HG02588 (cell line): Measurements from ENCODE around the gene SFXN5.

ENCODE experiments used
- ATAC-seq: cut with Tn5 transposase; IDR thresholded peaks from one replicate; pipeline ENCODE4 v1.9.1; 2021; ENCODE audit warnings: mild to moderate bottlenecking, moderate library complexity; ENCODE audit not compliant: unreplicated experiment

SFXN5 gene

GRCh38 chr2:73021371-73022010 lies 50.0 kb downstream of the SFXN5 start:
- ATAC-seq, result no peak

GRCh38 chr2:73020657-73021370 lies 50.7 kb downstream of the SFXN5 start:
- no peak for ATAC-seq

- no peak for ATAC-seq
Observed at GRCh38 chr2:73020306-73020656, 51.2 kb downstream of the SFXN5 start.

GRCh38 chr2:73018188-73018825 lies 53.2 kb downstream of the SFXN5 start:
- no peak for ATAC-seq

- ATAC-seq, result no peak
Observed at GRCh38 chr2:73013936-73014335, 57.6 kb downstream of the SFXN5 start.

GRCh38 chr2:73009177-73009839 lies 62.2 kb downstream of the SFXN5 start:
- no peak for ATAC-seq

- no peak for ATAC-seq
Observed at GRCh38 chr2:73008766-73009135, 62.8 kb downstream of the SFXN5 start.

GRCh38 chr2:73007991-73008765 lies 63.3 kb downstream of the SFXN5 start:
- ATAC-seq, result no peak

GRCh38 chr2:73006969-73007710 lies 64.4 kb downstream of the SFXN5 start:
- ATAC-seq, result no peak

GRCh38 chr2:73004889-73005596 lies 66.5 kb downstream of the SFXN5 start:
- ATAC-seq, result no peak

GRCh38 chr2:73004466-73004865 lies 67.0 kb downstream of the SFXN5 start:
- no peak for ATAC-seq

GRCh38 chr2:73003027-73003426 lies 68.5 kb downstream of the SFXN5 start:
- no peak for ATAC-seq

- ATAC-seq, result no peak
Observed at GRCh38 chr2:73000808-73001570, 70.5 kb downstream of the SFXN5 start.

- no peak for ATAC-seq
Observed at GRCh38 chr2:72999729-73000725, 71.5 kb downstream of the SFXN5 start.

GRCh38 chr2:72998724-72999123 lies 72.8 kb downstream of the SFXN5 start:
- no peak for ATAC-seq

GRCh38 chr2:72998234-72998651 lies 73.3 kb downstream of the SFXN5 start:
- ATAC-seq, result no peak

GRCh38 chr2:72996117-72996502 lies 75.4 kb downstream of the SFXN5 start:
- ATAC-seq, result no peak
